HG03025 (cell line): ENCODE measurements around the gene IMP4.

Experiments used
- ATAC-seq: cut with Tn5 transposase; IDR thresholded peaks from one replicate; pipeline ENCODE4 v1.9.1; 2021; ENCODE audit warnings: mild to moderate bottlenecking, moderate library complexity; ENCODE audit not compliant: unreplicated experiment, low FRiP score

Gene IMP4

GRCh38 chr2:130355172-130355577 is 12.5 kb downstream of the IMP4 start:
- no peak for ATAC-seq

GRCh38 chr2:130355578-130356431 is 13.1 kb downstream of the IMP4 start, which contains the start of gene PTPN18:
Gene PTPN18, plus strand, starts transcription at chr2:130356056. Its CDS starts 52 bp downstream, at chr2:130356108.
- ATAC-seq = peak; percentile 87

- ATAC-seq = no peak
These were observed 15.2 kb downstream of the IMP4 start for GRCh38 chr2:130357864-130358263.

- no peak for ATAC-seq
These were observed 16.0 kb downstream of the IMP4 start for GRCh38 chr2:130358420-130359350.

GRCh38 chr2:130359466-130359865 is 16.8 kb downstream of the IMP4 start:
- ATAC-seq = no peak

GRCh38 chr2:130363479-130363878 is 20.8 kb downstream of the IMP4 start:
- no peak for ATAC-seq

GRCh38 chr2:130365075-130365474 is 22.4 kb downstream of the IMP4 start:
- no peak for ATAC-seq

- no peak for ATAC-seq
These were observed 23.3 kb downstream of the IMP4 start for GRCh38 chr2:130365963-130366362.

- ATAC-seq = no peak
These were observed 24.0 kb downstream of the IMP4 start for GRCh38 chr2:130366720-130367119.

GRCh38 chr2:130368786-130369185 is 26.1 kb downstream of the IMP4 start:
- ATAC-seq = no peak

GRCh38 chr2:130369311-130369964 is 26.7 kb downstream of the IMP4 start:
- ATAC-seq = no peak

- ATAC-seq = no peak
These were observed 27.3 kb downstream of the IMP4 start for GRCh38 chr2:130369965-130370341.

GRCh38 chr2:130370490-130370889 is 27.8 kb downstream of the IMP4 start:
- no peak for ATAC-seq

GRCh38 chr2:130371723-130372054 is 29.0 kb downstream of the IMP4 start:
- peak; percentile 28 for ATAC-seq

- ATAC-seq = peak; percentile 74
These were observed 29.5 kb downstream of the IMP4 start for GRCh38 chr2:130372055-130372832.

- ATAC-seq = no peak
These were observed 30.4 kb downstream of the IMP4 start for GRCh38 chr2:130372833-130373807.

GRCh38 chr2:130373808-130374365 is 31.2 kb downstream of the IMP4 start:
- ATAC-seq = no peak

GRCh38 chr2:130374587-130375290 is 32.0 kb downstream of the IMP4 start:
- no peak for ATAC-seq
